GM21360 (cell line): ENCODE measurements around the gene PLIN1.
"Not testable (repeated sequence)": the region's sequence is repeated elsewhere in the genome, so short reads cannot be mapped to it uniquely, and the experiment has no call there.

Source experiments
- ATAC-seq: cut with Tn5 transposase; IDR thresholded peaks from one replicate; pipeline ENCODE4 v1.9.1; 2021; ENCODE audit warnings: mild to moderate bottlenecking, moderate library complexity; ENCODE audit not compliant: unreplicated experiment

The PLIN1 gene

GRCh38 chr15:89679212-89679611 lies at the start of gene PLIN1:
Gene PLIN1, minus strand, starts transcription at chr15:89679367. Its CDS starts 1,878 bp downstream, at chr15:89677489.
- ATAC-seq: no peak

- no peak for ATAC-seq
Observed at GRCh38 chr15:89728254-89728653, 49.1 kb upstream of the PLIN1 start.

GRCh38 chr15:89725064-89725463 lies 45.9 kb upstream of the PLIN1 start:
- no peak for ATAC-seq

- no peak for ATAC-seq
Observed at GRCh38 chr15:89724621-89725020, 45.5 kb upstream of the PLIN1 start.

- no peak for ATAC-seq
Observed at GRCh38 chr15:89723031-89723430, 43.9 kb upstream of the PLIN1 start.

GRCh38 chr15:89714775-89715174 lies 35.6 kb upstream of the PLIN1 start:
- ATAC-seq: no peak

- no peak for ATAC-seq
Observed at GRCh38 chr15:89707577-89707976, 28.4 kb upstream of the PLIN1 start.

- no peak for ATAC-seq
Observed at GRCh38 chr15:89704411-89704810, 25.2 kb upstream of the PLIN1 start.

- ATAC-seq: no peak
Observed at GRCh38 chr15:89695198-89695597, 16.0 kb upstream of the PLIN1 start.

- ATAC-seq: no peak
Observed at GRCh38 chr15:89693696-89694095, 14.5 kb upstream of the PLIN1 start.

GRCh38 chr15:89693091-89693490 lies 13.9 kb upstream of the PLIN1 start:
- ATAC-seq: no peak

GRCh38 chr15:89690276-89691218 lies 11.4 kb upstream of the PLIN1 start, which contains the start of the genes PEX11A and WDR93:
Gene PEX11A, minus strand, starts transcription at chr15:89690754. Its CDS starts 122 bp downstream, at chr15:89690632.
Gene WDR93, plus strand, starts transcription at chr15:89690811. Its CDS starts 10,936 bp downstream, at chr15:89701747.
- peak; percentile 93 for ATAC-seq

- ATAC-seq: not testable (repeated sequence)
Observed at GRCh38 chr15:89689930-89690275, 10.7 kb upstream of the PLIN1 start.

- no peak for ATAC-seq
Observed at GRCh38 chr15:89686522-89686921, 7.4 kb upstream of the PLIN1 start.

- no peak for ATAC-seq
Observed at GRCh38 chr15:89685995-89686394, 6.8 kb upstream of the PLIN1 start.

GRCh38 chr15:89681146-89681545 lies 2.0 kb upstream of the PLIN1 start:
- no peak for ATAC-seq

GRCh38 chr15:89680282-89680873 lies 1.2 kb upstream of the PLIN1 start:
- ATAC-seq: no peak

- no peak for ATAC-seq
Observed at GRCh38 chr15:89677381-89677780, 1.8 kb downstream of the PLIN1 start.

- ATAC-seq: no peak
Observed at GRCh38 chr15:89675606-89676005, 3.6 kb downstream of the PLIN1 start.

GRCh38 chr15:89674526-89674925 lies 4.6 kb downstream of the PLIN1 start:
- no peak for ATAC-seq

GRCh38 chr15:89673165-89673512 lies 6.0 kb downstream of the PLIN1 start:
- no peak for ATAC-seq
